ENCODE results near the gene PDE7B.

The PDE7B gene

GRCh38 chr6:136033416-136033815, 181.9 kb downstream of the PDE7B start:
- no peak for DNase-seq (ENCODE audit: low read depth)

- no peak for DNase-seq (ENCODE audit: low read depth)
These were observed 182.9 kb downstream of the PDE7B start for GRCh38 chr6:136034422-136034821.

- no peak for DNase-seq (ENCODE audit: low read depth)
These were observed 184.0 kb downstream of the PDE7B start for GRCh38 chr6:136035378-136036070.

- no peak for DNase-seq (ENCODE audit: low read depth)
These were observed 184.5 kb downstream of the PDE7B start for GRCh38 chr6:136036071-136036380.

- DNase-seq (ENCODE audit: low read depth), result no peak
These were observed 185.1 kb downstream of the PDE7B start for GRCh38 chr6:136036601-136037000.

- DNase-seq (ENCODE audit: low read depth), result no peak
These were observed 185.9 kb downstream of the PDE7B start for GRCh38 chr6:136037242-136037875.

- DNase-seq (ENCODE audit: low read depth), result no peak
These were observed 186.5 kb downstream of the PDE7B start for GRCh38 chr6:136037876-136038460.

GRCh38 chr6:136038531-136038930, 187.0 kb downstream of the PDE7B start:
- DNase-seq (ENCODE audit: low read depth), result no peak

- DNase-seq (ENCODE audit: low read depth), result no peak
These were observed 187.7 kb downstream of the PDE7B start for GRCh38 chr6:136039185-136039584.

GRCh38 chr6:136050475-136050874, 199.0 kb downstream of the PDE7B start:
- no peak for DNase-seq (ENCODE audit: low read depth)

- DNase-seq (ENCODE audit: low read depth), result no peak
These were observed 199.8 kb downstream of the PDE7B start for GRCh38 chr6:136051140-136051775.

- DNase-seq (ENCODE audit: low read depth), result no peak
These were observed 200.5 kb downstream of the PDE7B start for GRCh38 chr6:136052031-136052430.

- no peak for DNase-seq (ENCODE audit: low read depth)
These were observed 207.4 kb downstream of the PDE7B start for GRCh38 chr6:136058852-136059251.

- no peak for DNase-seq (ENCODE audit: low read depth)
These were observed 207.8 kb downstream of the PDE7B start for GRCh38 chr6:136059308-136059707.

GRCh38 chr6:136060052-136060451, 208.6 kb downstream of the PDE7B start:
- no peak for DNase-seq (ENCODE audit: low read depth)

- DNase-seq (ENCODE audit: low read depth), result no peak
These were observed 209.3 kb downstream of the PDE7B start for GRCh38 chr6:136060759-136061158.

GRCh38 chr6:136061701-136062100, 210.2 kb downstream of the PDE7B start:
- DNase-seq (ENCODE audit: low read depth), result no peak

- DNase-seq (ENCODE audit: low read depth), result no peak
These were observed 211.6 kb downstream of the PDE7B start for GRCh38 chr6:136063096-136063495.

GRCh38 chr6:136066005-136066404, 214.5 kb downstream of the PDE7B start:
- no peak for DNase-seq (ENCODE audit: low read depth)

GRCh38 chr6:136067731-136068341, 216.3 kb downstream of the PDE7B start:
- no peak for DNase-seq (ENCODE audit: low read depth)

- no peak for DNase-seq (ENCODE audit: low read depth)
These were observed 217.6 kb downstream of the PDE7B start for GRCh38 chr6:136069119-136069518.

- no peak for DNase-seq (ENCODE audit: low read depth)
These were observed 219.3 kb downstream of the PDE7B start for GRCh38 chr6:136070815-136071214.

- DNase-seq (ENCODE audit: low read depth), result no peak
These were observed 221.2 kb downstream of the PDE7B start for GRCh38 chr6:136072691-136073090.
